K562 (cell line): ENCODE results near the gene PTGES3. TPM values are rescaled to one million over a fixed set of nuclear protein-coding genes. Genes with fewer than 3 reads are reported as not detected.
A peak's percentile ranks its signal among the peaks of the same experiment; 100 is the strongest.

Experiments
- ARID3A ChIP-seq: IDR thresholded peaks from 2 replicates; pipeline ENCODE4 v1.6.1; 2012; ENCODE audit warnings: low read depth, low read length, improper control_type of control experiment, borderline replicate concordance
- CHAMP1 ChIP-seq: fragments of 450-650 bp; IDR thresholded peaks from 2 replicates; pipeline ENCODE4 v1.6.1; 2016; ENCODE audit warnings: mild to moderate bottlenecking
- CHD1 ChIP-seq: fragments of 200-600 bp; sonication (generic); IDR thresholded peaks from one replicate; pipeline ENCODE4 v1.6.1; 2012; ENCODE audit warnings: mild to moderate bottlenecking, moderate library complexity, low read length, inconsistent platforms
- CREB3L1 ChIP-seq: fragments of 450-650 bp; IDR thresholded peaks from 2 replicates; pipeline ENCODE4 v1.6.1; 2014; ENCODE audit warnings: low read depth, mild to moderate bottlenecking, moderate library complexity, borderline replicate concordance
- ELK1 ChIP-seq: sonication (generic); formaldehyde crosslinking; IDR thresholded peaks from 2 replicates; pipeline ENCODE4 v1.8.1; 2022; ENCODE audit warnings: missing genetic modification reagents
- HMG20B ChIP-seq: fragments of 250-450 bp; sonication (Bioruptor Pico); IDR thresholded peaks from 2 replicates; pipeline ENCODE4 v1.5.0; 2021; ENCODE audit warnings: mild to moderate bottlenecking
- KLF1 ChIP-seq: fragments of 450-650 bp; IDR thresholded peaks from 2 replicates; pipeline ENCODE4 v1.6.1; 2016; ENCODE audit warnings: missing genetic modification characterization, missing compliant biosample characterization
- MLLT1 ChIP-seq, 2 experiments: fragments of 450-650 bp; IDR thresholded peaks; 2 replicates each; pipeline ENCODE4 v1.6.1; 2016
- NCOA2 ChIP-seq, 2 experiments: fragments of 450-650 bp; IDR thresholded peaks; 2 replicates each; pipeline ENCODE4 v1.6.1; 2018; ENCODE audit warnings: mild to moderate bottlenecking in 2 of 2, moderate library complexity in 1 of 2; ENCODE audit not compliant: partially characterized antibody in 2 of 2
- YY1 ChIP-seq, 3 experiments: IDR thresholded peaks; 2 replicates each; pipeline ENCODE4 v1.6.1; 2011; ENCODE audit warnings: low read length in 2 of 3, mild to moderate bottlenecking in 2 of 3, moderate library complexity in 2 of 3, borderline replicate concordance in 1 of 3, control low read depth in 1 of 3, low read depth in 1 of 3; ENCODE audit not compliant: insufficient read depth in 3 of 3, insufficient replicate concordance in 2 of 3, control insufficient read depth in 1 of 3, insufficient read length in 1 of 3; ENCODE audit errors: extremely low read depth in 1 of 3
- ZBTB12 ChIP-seq: fragments of 250-450 bp; sonication (Bioruptor Pico); IDR thresholded peaks from 2 replicates; pipeline ENCODE4 v1.4.0; 2020
- ZFP1 ChIP-seq: fragments of 450-650 bp; formaldehyde crosslinking; IDR thresholded peaks from 2 replicates; pipeline ENCODE4 v1.4.0; 2020; ENCODE audit warnings: mild to moderate bottlenecking, mixed read lengths
- ZNF124 ChIP-seq: sonication (generic); formaldehyde crosslinking; IDR thresholded peaks from 2 replicates; pipeline ENCODE4 v1.8.1; 2022; ENCODE audit warnings: missing genetic modification reagents
- ZNF699 ChIP-seq: fragments of 250-450 bp; sonication (Bioruptor Pico); IDR thresholded peaks from 2 replicates; pipeline ENCODE4 v1.8.0; 2021; ENCODE audit warnings: mild to moderate bottlenecking, moderate library complexity; ENCODE audit not compliant: insufficient replicate concordance
- ZNF785 ChIP-seq: fragments of 250-450 bp; sonication (Bioruptor Pico); IDR thresholded peaks from 2 replicates; pipeline ENCODE4 v1.4.0; 2020; ENCODE audit warnings: mild to moderate bottlenecking
- polyA plus RNA-seq, 8 experiments: library from polyadenylated mRNA; depleted of rRNA in 4 of 8; stranded (reverse) in 5 of 8; unstranded in 3 of 8; fragments of >200 nt; fragmentation: Nextera tagmentation in 2 of 8; fragmentation: Illumina TruSeq in 1 of 8; extraction: Ambion mirVana in 2 of 8; extraction: Trizol in 1 of 8; gene quantifications; 2 replicates each; pipeline versions ENCODE4 v1.2.1 to v1.2.3, GENCODE V29; 2011 to 2014; ENCODE audit warnings: inconsistent platforms in 1 of 8, missing spikeins in 1 of 8
- total RNA-seq, 7 experiments: library from RNA; depleted of rRNA in 6 of 7; stranded (reverse); fragments of >200 nt in 6 of 7; fragmentation: Illumina TruSeq in 2 of 7; extraction: Trizol in 2 of 7; gene quantifications; 2 replicates each; pipeline versions ENCODE4 v1.2.1 to v1.2.3, GENCODE V29; 2011 to 2021; ENCODE audit warnings: low replicate concordance in 1 of 7

Gene PTGES3
- total and polyA plus RNA-seq, 9 of the 15 experiments (the other 6 are each of a cell fraction or from before 2014, with no cell fraction given): 163 to 501 (median 213) TPM

GRCh38 chr12:56634837-56635791 lies 53.0 kb downstream of the PTGES3 start (continued):
- TF ChIP-seq ZBTB12 (CRISPR knock-in tag) (no peak), ARID3A (no peak), ZFP1 (CRISPR knock-in tag) (no peak), CHD1 (peak; percentile 48), KLF1 (no peak), CHAMP1 (no peak), ZNF785 (CRISPR knock-in tag) (no peak), YY1 (IDR thresholded peaks at IDR 0.05; ENCODE audit: borderline replicate concordance in 1 of 3, control insufficient read depth in 1 of 3, extremely low read depth in 1 of 3, insufficient read depth in 3 of 3, insufficient read length in 1 of 3, insufficient replicate concordance in 2 of 3, low read depth in 1 of 3, low read length in 2 of 3) (no peak), NCOA2 (IDR thresholded peaks at IDR 0.05; ENCODE audit: partially characterized antibody in 2 of 2) (no peak), ZNF699 (CRISPR knock-in tag) (no peak), HMG20B (no peak), ZNF124 (CRISPR knock-in tag) (no peak), ELK1 (no peak), MLLT1 (IDR thresholded peaks at IDR 0.05) (peak in 1 of 2 experiments; percentile 88; a peak in 3 of 4 replicates), CREB3L1 (no peak)
